ENCODE measurements around the gene GPBAR1.

- TF ChIP-seq CTCF (IDR thresholded peaks at IDR 0.05; ENCODE audit: borderline replicate concordance, extremely low read depth, low read length, poor library complexity, severe bottlenecking) (no peak), EZH2 (IDR thresholded peaks at IDR 0.05; ENCODE audit: borderline replicate concordance, low read depth, low read length, severe bottlenecking) (no peak)
Observed at GRCh38 chr2:218229239-218229638, 31.6 kb upstream of the GPBAR1 start.

Data from DND-41 (cell line).